CD1c-positive myeloid dendritic cell (primary cell): ENCODE measurements around the gene VTI1B.
"Not testable (repeated sequence)": the region's sequence is repeated elsewhere in the genome, so short reads cannot be mapped to it uniquely, and the experiment has no call there.

Source experiments
- DNase-seq: peaks from one replicate; pipeline ENCODE4 v3.0.0-alpha.2; 2016; ENCODE audit errors: extremely low spot score

Gene VTI1B

DNA sequence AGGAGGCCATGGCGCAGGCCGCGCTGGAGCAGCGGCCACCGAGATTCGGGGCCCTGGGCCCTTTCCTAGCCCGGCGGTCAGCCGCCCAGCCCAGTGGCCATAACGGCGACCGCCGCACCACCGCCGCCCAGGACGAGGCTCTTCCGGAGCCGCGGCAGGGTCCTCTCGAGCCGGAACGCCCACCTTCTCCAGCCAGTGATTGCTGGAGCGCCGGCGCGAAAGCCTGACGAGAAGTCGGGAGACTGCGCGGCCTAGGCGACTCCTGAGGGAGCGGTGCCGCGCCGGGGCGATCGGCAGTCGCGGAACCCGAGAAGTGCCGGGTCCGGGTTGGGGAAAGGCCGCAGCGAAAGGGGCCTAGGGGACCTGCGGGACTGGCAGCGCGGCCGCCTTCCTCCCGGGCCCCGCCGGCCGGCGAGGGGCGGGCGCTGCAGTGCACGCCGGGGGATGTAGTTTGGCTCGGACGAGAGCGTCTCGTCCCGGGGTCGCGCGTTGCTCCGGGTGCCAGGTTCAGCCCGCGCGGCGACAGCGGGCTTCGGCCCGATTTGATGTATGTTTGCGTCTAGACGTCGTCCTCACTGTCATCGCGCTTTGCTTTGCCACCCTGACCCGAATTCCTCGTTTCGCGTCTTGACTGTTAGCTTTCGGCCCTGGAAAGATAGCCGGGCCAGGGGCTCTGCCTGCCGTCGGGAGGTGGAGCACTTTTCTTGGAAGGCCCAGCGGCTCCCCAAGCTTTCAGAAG is at the start of gene VTI1B:
VTI1B (minus strand) TSS at position 153 of the 739 bp plus-strand sequence; CDS start at position 10, 143 bp downstream.
- DNase-seq, result peak; percentile 86

DNA sequence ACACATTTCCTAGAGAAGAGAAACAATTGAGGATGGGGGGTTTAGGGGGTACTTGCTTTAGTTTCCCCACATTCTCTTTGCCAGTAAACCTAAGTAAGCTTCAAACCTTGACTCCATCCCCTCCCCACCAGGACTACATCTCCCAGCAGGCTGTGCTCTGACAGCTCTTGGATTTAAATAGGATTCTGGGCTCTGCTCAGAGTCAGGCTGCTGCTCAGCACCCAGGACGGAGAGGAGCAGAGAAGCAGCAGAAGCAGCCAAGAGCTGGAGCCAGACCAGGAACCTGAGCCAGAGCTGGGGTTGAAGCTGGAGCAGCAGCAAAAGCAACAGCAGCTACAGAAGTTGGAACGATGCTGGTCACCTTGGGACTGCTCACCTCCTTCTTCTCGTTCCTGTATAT is 47.9 kb upstream of the VTI1B start:
- no peak for DNase-seq

- no peak for DNase-seq
These were observed 47.4 kb upstream of the VTI1B start for GRCh38 chr14:67721875-67722274.

- DNase-seq, result no peak
These were observed 45.4 kb upstream of the VTI1B start for GRCh38 chr14:67719866-67720265.

DNA sequence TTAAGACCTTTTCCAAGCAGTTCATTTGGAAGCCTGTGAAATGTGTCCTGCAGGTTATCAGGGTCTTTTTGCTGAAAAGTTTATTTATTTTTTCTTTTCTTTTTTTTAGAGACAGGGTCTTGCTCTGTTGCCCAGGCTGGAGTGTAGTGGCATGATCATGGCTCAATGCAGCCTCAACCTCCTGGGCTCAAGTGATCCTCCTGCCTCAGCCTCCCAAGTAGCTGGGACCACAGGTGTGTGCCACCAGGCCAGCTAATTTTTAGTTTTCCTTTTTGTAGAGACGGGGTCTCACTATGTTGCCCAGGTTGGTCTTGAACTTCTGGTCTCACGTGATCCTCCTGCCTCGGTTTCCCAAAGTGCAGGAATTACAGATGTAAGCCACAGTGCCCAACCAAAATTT is 45.0 kb upstream of the VTI1B start:
- DNase-seq, result not testable (repeated sequence)

DNA sequence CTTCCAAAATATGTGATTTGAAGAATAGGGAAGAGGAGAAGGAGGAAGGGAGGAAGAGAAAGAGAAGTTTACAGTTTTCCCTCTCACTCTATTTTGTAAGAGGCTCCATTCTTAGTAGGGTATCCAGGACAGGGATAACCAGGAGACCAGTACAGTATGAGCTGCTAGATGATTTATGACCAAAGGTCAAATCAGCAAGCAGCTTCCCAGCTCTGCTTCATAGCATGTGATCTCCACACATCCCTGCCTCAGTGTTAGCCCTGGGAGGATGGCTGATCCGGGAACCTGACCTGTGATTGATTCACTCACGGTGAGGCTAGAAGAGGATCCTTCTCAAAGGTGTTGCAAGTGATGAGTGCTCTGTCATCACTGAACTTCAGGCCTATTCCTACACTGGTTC is 43.8 kb upstream of the VTI1B start:
- no peak for DNase-seq

GRCh38 chr14:67717048-67717447 is 42.6 kb upstream of the VTI1B start:
- no peak for DNase-seq

- DNase-seq, result no peak
These were observed 35.8 kb upstream of the VTI1B start for GRCh38 chr14:67710209-67710608.

DNA sequence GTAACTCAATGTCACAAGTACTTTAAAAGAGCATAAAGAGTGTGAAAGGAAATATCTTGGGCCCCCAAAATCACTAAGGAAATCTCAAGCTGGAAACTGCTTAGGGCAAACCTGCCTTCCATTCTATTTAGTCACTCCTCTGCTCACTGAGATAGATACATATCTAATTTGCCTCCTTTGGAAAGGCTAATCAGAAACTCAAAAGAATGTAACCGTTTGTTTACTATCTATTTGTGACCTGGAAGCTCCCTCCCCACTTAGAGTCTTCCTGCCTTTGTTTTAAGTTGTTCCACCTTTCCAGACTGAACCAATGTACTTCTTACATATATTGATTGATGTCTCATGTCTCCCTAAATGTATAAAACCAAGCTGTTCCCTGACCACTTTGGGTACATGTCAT is 35.4 kb upstream of the VTI1B start:
- DNase-seq, result not testable (repeated sequence)

DNA sequence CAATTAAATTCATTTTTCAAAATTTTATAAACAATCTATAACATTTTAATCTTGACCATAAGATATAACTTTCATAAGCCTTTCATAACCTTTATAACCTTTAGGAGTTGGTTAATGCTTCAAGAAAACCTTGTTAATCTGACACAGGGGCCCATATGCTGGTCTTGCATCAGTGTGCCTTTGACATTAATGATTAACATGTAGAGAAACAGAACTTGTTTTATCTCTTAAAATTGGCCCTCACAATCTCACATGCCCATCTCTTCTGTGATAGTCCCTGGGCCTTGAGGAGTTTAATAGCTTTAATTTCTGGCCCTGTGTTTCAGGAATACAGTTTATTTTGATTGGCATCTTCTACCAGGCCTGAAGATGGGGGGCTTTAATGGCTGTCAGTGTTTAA is 34.9 kb upstream of the VTI1B start:
- not testable (repeated sequence) for DNase-seq

DNA sequence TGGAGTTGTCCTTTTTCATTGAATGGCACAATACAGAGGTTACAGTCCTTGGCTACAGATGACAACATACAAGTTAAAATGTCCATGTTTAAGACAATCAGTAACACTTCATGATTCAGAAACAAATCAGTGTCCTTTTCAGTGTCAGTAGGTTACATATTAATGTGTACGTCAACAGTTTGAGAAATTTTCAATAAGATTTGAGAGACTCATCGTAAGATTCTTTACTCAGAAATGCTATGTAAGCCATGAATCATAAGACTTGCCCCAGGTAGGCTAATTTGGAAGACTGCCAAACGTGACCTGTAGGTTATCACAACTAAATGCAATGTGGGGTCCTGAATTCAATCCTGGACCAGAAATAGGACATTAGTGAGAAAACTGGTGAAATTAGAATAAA is 30.8 kb upstream of the VTI1B start:
- no peak for DNase-seq

GRCh38 chr14:67704484-67705089 is 30.2 kb upstream of the VTI1B start:
- peak; percentile 77 for DNase-seq

GRCh38 chr14:67703997-67704396 is 29.6 kb upstream of the VTI1B start:
- DNase-seq, result peak; percentile 48

DNA sequence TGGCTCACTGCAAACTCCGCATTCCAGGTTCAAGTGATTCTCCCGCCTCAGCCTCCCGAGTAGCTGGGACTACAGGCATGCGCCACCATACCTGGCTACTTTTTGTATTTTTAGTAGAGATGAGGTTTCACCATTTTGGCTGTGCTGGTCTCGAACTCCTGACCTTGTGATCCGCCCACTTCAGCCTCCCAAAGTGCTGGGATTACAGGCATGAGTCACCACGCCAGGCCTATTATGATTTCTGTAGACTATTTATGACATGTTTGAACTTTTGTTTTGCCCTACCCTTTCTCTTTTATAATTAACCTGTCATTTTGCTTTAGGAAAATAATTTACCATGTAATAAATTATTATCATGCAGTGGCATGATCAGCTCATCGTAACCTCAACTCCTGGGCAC is 27.1 kb upstream of the VTI1B start, which contains the start of gene RDH12:
RDH12 (plus strand) TSS at position 395 of the 400 bp plus-strand sequence. CDS start 20,757 bp downstream, outside the sequence.
- DNase-seq, result not testable (repeated sequence)

- DNase-seq, result no peak
These were observed 23.7 kb upstream of the VTI1B start for GRCh38 chr14:67698179-67698578.

DNA sequence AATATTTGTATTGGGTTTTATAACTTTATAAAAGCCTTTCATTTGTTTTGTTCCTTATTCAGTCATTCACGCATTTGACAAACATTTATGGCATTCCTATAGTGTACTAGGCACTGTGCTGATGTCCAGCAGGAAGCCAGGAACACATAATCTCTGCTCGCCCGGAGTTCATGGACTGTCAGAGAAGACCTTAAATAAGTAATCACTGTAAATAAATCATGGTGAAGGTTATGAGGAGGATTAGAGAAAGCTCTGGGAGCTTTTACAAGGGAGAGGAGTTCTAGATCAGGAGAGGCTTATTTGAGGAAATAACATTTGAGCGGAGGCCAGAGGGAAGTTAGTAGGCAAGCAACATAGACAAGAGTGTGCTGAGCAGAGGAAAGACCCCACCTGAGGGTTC is 22.6 kb upstream of the VTI1B start:
- no peak for DNase-seq

DNA sequence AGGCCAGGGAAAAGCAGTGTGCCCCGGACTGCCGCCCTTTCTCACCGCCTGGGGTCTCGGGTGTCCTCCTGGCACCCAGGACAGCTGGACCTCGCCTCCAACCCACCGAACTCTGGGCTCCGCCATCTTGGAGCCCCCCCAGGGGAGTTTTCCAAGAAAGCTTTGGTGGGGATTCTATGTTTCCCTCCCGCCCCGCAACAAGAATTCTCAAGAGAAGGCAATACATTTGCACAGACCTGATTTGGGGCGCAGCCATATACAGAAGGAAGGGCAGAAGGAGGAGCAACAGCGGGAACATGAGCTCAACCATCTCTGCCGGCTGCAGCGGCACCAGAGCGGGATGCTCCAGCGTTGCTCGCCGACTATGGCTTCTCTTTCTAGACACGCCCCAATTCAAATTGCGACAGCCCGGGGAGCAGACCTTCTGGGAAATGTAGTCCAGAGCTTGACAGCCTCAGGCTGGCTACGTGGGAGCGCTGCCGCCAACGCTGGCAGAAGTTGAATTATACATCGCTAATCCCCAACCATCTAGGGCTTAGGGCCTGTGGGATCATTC is 21.0 kb upstream of the VTI1B start, which contains the start of gene RDH11:
RDH11 (minus strand) TSS at position 371 of the 556 bp plus-strand sequence; CDS start at position 310, 61 bp downstream.
- peak; percentile 93 for DNase-seq

DNA sequence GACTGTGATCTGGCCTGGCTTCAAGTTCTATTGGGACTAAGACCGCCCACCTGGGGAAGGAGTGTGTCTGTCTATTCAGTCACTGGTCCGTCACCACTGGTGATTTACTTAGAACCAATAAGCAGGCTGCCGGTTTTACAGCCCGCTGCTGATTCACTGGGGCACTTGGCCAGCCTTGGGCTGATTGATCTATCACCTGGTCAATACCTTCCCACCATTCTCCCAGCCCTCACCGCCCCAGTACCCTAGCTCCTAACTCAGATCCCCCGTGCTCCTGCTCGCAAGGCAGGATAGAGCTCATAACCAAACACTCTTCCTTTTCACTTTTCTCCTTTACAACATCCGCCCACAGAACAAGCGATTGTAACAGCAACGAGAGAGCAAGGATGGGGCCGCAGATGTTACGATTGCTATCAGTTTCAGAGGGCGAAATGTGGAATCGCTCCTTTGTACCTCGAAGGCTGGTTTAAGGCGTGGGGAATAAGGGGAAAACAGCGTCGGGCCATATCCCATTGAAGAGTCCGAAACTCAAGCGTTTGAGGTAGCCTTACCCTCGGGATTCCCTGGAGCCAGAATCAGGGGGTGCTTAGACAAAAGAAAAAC is 20.5 kb upstream of the VTI1B start:
- DNase-seq, result peak; percentile 81

DNA sequence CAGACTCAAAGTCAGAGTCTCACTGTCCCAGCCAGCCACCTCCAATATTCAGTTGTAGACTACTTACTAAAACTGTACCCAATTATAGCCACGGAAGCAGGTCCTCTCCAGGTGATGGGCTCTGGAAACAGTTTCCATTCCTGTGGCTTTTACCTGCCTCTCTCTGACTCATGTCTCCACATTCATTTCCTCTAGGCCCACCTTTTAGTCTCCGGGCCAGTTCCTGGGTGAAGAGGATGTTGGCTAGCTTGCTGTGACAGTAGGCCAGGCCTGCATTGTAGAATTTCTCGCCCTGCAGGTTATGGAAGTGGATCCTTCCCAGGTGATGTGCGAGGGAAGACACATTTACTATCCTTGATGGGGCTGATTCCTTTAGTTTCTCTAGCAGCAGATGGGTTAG is 15.6 kb upstream of the VTI1B start:
- no peak for DNase-seq

- no peak for DNase-seq
These were observed 9.4 kb upstream of the VTI1B start for GRCh38 chr14:67683842-67684241.

- DNase-seq, result peak; percentile 86
These were observed 6.5 kb upstream of the VTI1B start for GRCh38 chr14:67680941-67681340.

DNA sequence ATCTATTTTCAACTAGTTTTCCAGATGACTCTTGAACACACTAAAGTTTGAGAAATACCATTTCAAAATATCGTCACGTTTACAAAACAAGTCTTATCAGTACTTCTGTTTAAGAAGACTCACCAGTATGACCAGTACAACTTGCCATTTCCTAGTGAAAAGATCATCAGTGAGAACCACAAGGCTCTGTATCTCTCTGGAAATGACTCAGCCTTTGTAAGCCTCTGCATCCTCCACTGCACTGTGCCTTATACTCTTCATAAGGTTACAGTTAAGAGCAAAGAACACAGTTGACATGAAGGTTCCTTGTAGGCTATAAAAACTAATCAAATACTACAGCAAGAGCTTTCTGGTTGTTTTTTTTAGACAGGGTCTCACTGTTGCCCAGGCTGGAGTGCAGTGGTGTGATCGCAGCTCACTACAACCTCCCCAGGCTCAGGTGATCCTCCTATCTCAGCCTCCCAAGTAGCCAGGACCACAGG is 5.7 kb upstream of the VTI1B start:
- DNase-seq, result peak; percentile 83
